NCI-H2227 treated with DMSO at 0.1 percent for 48 hours (cell line): ENCODE data around the gene JAZF1.

Experiments
- DNase-seq: peaks from one replicate; lab custom pipeline; 2025; lab: John Stamatoyannopoulos, UW

Gene JAZF1

GRCh38 chr7:27967639-27968038 lies 213.0 kb downstream of the JAZF1 start:
- DNase-seq = no peak

GRCh38 chr7:27966219-27966780 lies 214.3 kb downstream of the JAZF1 start:
- no peak for DNase-seq

GRCh38 chr7:27965650-27966049 lies 214.9 kb downstream of the JAZF1 start:
- DNase-seq = no peak

- no peak for DNase-seq
Observed at GRCh38 chr7:27964820-27965219, 215.8 kb downstream of the JAZF1 start.

- no peak for DNase-seq
Observed at GRCh38 chr7:27963056-27963455, 217.5 kb downstream of the JAZF1 start.

- DNase-seq = no peak
Observed at GRCh38 chr7:27962273-27962672, 218.3 kb downstream of the JAZF1 start.

GRCh38 chr7:27961255-27961654 lies 219.3 kb downstream of the JAZF1 start:
- no peak for DNase-seq

- DNase-seq = no peak
Observed at GRCh38 chr7:27960415-27960814, 220.2 kb downstream of the JAZF1 start.

- no peak for DNase-seq
Observed at GRCh38 chr7:27958933-27959548, 221.6 kb downstream of the JAZF1 start.

- DNase-seq = no peak
Observed at GRCh38 chr7:27955596-27955995, 225.0 kb downstream of the JAZF1 start.

- no peak for DNase-seq
Observed at GRCh38 chr7:27955011-27955410, 225.6 kb downstream of the JAZF1 start.

- no peak for DNase-seq
Observed at GRCh38 chr7:27953777-27954176, 226.8 kb downstream of the JAZF1 start.

GRCh38 chr7:27953361-27953760 lies 227.2 kb downstream of the JAZF1 start:
- DNase-seq = no peak

- no peak for DNase-seq
Observed at GRCh38 chr7:27952456-27953285, 227.9 kb downstream of the JAZF1 start.

GRCh38 chr7:27950123-27950522 lies 230.5 kb downstream of the JAZF1 start:
- DNase-seq = no peak

GRCh38 chr7:27948861-27949260 lies 231.7 kb downstream of the JAZF1 start:
- DNase-seq = no peak

- no peak for DNase-seq
Observed at GRCh38 chr7:27947586-27948278, 232.9 kb downstream of the JAZF1 start.

GRCh38 chr7:27946351-27946750 lies 234.2 kb downstream of the JAZF1 start:
- DNase-seq = no peak

GRCh38 chr7:27945058-27945795 lies 235.4 kb downstream of the JAZF1 start:
- DNase-seq = no peak

GRCh38 chr7:27944643-27945042 lies 236.0 kb downstream of the JAZF1 start:
- no peak for DNase-seq

- DNase-seq = no peak
Observed at GRCh38 chr7:27943241-27943640, 237.4 kb downstream of the JAZF1 start.

GRCh38 chr7:27942711-27943110 lies 237.9 kb downstream of the JAZF1 start:
- DNase-seq = no peak
